ENCODE measurements around the gene USB1. TPM values are rescaled to one million over a fixed set of nuclear protein-coding genes. Genes with fewer than 3 reads are reported as not detected.

USB1 gene
- total and polyA plus RNA-seq, 2 experiments from 2014 or later, result 79.6 to 118 TPM

DNA sequence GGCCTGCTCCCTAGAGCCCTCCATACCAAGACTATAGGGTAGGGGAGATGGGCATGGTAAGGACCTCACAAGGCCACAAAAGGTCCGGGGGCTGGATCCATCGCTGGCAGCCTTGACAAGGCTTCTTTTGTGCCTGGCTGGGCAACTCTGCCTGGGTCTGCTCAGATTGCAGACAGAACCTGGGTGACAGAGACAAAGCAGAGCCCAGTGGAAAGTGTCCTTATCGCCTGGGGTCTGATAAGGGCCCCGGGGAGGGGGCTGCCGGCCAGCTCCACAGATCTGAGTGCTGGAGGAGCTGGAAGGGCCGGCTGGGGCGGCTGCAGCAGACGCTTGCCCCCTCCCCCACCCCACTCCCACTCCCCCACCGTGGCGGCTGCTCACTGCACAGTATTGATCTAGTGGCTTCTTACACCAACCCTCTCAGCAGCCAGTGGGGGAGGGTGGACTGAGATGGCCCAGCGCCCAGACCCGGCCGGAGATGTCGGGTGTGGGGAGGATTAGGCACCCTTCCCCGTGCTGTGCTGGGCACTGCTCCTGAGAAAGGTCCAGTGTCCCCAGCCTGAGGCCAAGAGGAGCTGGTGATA, 31.6 kb downstream of the USB1 start (continued):
- TF ChIP-seq, protein P1, sequence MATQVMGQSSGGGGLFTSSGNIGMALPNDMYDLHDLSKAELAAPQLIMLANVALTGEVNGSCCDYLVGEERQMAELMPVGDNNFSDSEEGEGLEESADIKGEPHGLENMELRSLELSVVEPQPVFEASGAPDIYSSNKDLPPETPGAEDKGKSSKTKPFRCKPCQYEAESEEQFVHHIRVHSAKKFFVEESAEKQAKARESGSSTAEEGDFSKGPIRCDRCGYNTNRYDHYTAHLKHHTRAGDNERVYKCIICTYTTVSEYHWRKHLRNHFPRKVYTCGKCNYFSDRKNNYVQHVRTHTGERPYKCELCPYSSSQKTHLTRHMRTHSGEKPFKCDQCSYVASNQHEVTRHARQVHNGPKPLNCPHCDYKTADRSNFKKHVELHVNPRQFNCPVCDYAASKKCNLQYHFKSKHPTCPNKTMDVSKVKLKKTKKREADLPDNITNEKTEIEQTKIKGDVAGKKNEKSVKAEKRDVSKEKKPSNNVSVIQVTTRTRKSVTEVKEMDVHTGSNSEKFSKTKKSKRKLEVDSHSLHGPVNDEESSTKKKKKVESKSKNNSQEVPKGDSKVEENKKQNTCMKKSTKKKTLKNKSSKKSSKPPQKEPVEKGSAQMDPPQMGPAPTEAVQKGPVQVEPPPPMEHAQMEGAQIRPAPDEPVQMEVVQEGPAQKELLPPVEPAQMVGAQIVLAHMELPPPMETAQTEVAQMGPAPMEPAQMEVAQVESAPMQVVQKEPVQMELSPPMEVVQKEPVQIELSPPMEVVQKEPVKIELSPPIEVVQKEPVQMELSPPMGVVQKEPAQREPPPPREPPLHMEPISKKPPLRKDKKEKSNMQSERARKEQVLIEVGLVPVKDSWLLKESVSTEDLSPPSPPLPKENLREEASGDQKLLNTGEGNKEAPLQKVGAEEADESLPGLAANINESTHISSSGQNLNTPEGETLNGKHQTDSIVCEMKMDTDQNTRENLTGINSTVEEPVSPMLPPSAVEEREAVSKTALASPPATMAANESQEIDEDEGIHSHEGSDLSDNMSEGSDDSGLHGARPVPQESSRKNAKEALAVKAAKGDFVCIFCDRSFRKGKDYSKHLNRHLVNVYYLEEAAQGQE (IDR thresholded peaks at IDR 0.05; ENCODE audit: unreplicated experiment), result no peak
- TF ChIP-seq JUNB (IDR thresholded peaks at IDR 0.05; ENCODE audit: unreplicated experiment) (no peak), EZH2phosphoT487 (IDR thresholded peaks at IDR 0.05; ENCODE audit: unreplicated experiment) (no peak), POLR2AphosphoS5 (IDR thresholded peaks at IDR 0.05; ENCODE audit: low read depth) (no peak)

DNA sequence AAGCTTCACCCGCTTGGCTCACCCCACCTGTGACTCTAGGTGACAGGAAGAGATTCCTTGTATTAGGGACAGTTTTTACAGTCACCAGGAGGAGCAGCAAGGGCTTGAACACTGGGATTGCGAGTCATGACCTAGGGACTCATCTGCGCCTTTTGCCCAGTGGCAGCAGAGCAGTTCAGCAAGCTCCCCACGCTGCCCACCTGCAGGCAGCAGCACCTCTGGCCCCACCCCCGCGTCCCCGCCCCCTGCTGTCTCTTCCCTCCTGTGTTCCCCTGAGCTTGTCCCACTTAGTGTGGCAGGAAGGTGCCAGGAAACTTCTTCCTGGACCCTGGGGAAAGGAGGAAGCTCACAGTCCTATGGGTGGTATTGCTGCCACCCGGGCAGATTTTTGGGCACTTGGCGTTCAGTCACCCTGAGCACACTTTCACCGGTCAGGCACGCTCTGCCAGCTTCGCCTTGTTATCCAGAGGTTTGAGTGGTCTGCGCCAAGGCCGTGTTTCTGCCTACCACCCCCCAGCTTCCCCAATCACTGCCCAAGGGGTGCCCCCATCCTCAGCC, 33.0 kb downstream of the USB1 start:
- H3K4me3 Mint-ChIP-seq, result no peak overlapping the region
- H3K4me2 ChIP-seq, result no peak overlapping the region
- peaks cover 2% of the 10 kb centered on the region; the same call in 1 of the 2 replicates for H4K20me1 ChIP-seq (replicated peaks; ENCODE audit: insufficient read depth)
- no peak for ATAC-seq
- no peaks in the 10 kb centered on the region for H3K27me3 ChIP-seq (ENCODE audit: insufficient read depth)
- H3K27ac Mint-ChIP-seq, result no peak overlapping the region; the same call in none of the 2 replicates
- no peak overlapping the region for H3K27ac ChIP-seq (ENCODE audit: low read depth)
- no peaks in the 10 kb centered on the region for H3K36me3 ChIP-seq (ENCODE audit: insufficient read depth)
- H3K36me3 Mint-ChIP-seq (ENCODE audit: low read depth), result peaks cover 26% of the 10 kb centered on the region
- DNase-seq (ENCODE audit: low spot score), result no peak
- H3K4me1 ChIP-seq (ENCODE audit: insufficient read depth), result peaks cover 10% of the 10 kb centered on the region
- peaks cover 4% of the 10 kb centered on the region; the same call in 1 of the 3 replicates for H3K9me3 Mint-ChIP-seq
- H2AFZ ChIP-seq, result no peak overlapping the region
- H3F3A ChIP-seq (replicated peaks; ENCODE audit: low read depth), result 0 out of 2 replicates have a peak, but pooled peaks cover 2% of the 10 kb centered on the region
- H3K9me2 ChIP-seq (ENCODE audit: insufficient read depth), result no peaks in the 10 kb centered on the region
- H3K79me2 ChIP-seq (replicated peaks; ENCODE audit: insufficient read depth), result peaks cover 27% of the 10 kb centered on the region
- H3K27me3 Mint-ChIP-seq (ENCODE audit: insufficient read depth, low read depth, poor library complexity), result peaks cover 5% of the 10 kb centered on the region
- no peak overlapping the region for H3K4me3 ChIP-seq
- no peak for TF ChIP-seq ZNF114 (CRISPR knock-in tag; IDR thresholded peaks at IDR 0.05)
- H3K4me1 Mint-ChIP-seq, result peaks cover 23% of the 10 kb centered on the region

- H3K36me3 Mint-ChIP-seq (ENCODE audit: low read depth), result peaks cover 25% of the 10 kb centered on the region
- TF ChIP-seq ETS1 (IDR thresholded peaks at IDR 0.05), result no peak
- H3K4me1 ChIP-seq (ENCODE audit: insufficient read depth), result peaks cover 5% of the 10 kb centered on the region
- H2AFZ ChIP-seq, result no peak overlapping the region
- no peak overlapping the region; the same call in 1 of the 2 replicates for H3K27ac Mint-ChIP-seq
- no peak overlapping the region for H3K4me2 ChIP-seq
- ATAC-seq (no peak), DNase-seq (ENCODE audit: low spot score) (no peak)
- 0 out of 2 replicates have a peak, but pooled peaks cover 2% of the 10 kb centered on the region for H3F3A ChIP-seq (replicated peaks; ENCODE audit: low read depth)
- H3K9me3 Mint-ChIP-seq, result peaks cover 4% of the 10 kb centered on the region; the same call in 1 of the 3 replicates
- H3K27me3 Mint-ChIP-seq (ENCODE audit: insufficient read depth, low read depth, poor library complexity), result peaks cover 5% of the 10 kb centered on the region
- H3K9me2 ChIP-seq (ENCODE audit: insufficient read depth), result no peaks in the 10 kb centered on the region
- peaks cover 21% of the 10 kb centered on the region for H3K79me2 ChIP-seq (replicated peaks; ENCODE audit: insufficient read depth)
- H3K27ac ChIP-seq (ENCODE audit: low read depth), result no peak overlapping the region
- H3K4me1 Mint-ChIP-seq, result peaks cover 17% of the 10 kb centered on the region
- no peak overlapping the region for H3K4me3 Mint-ChIP-seq
- H3K27me3 ChIP-seq (ENCODE audit: insufficient read depth), result no peaks in the 10 kb centered on the region
- no peaks in the 10 kb centered on the region for H3K36me3 ChIP-seq (ENCODE audit: insufficient read depth)
- H3K4me3 ChIP-seq, result no peak overlapping the region
- peaks cover 2% of the 10 kb centered on the region; the same call in 1 of the 2 replicates for H4K20me1 ChIP-seq (replicated peaks; ENCODE audit: insufficient read depth)
Measured at GRCh38 chr16:58034774-58035173, 33.6 kb downstream of the USB1 start.

All from GM23338 (cell line).